Stimulated activated CD4-positive, alpha-beta T cell treated with anti-CD3 and anti-CD28 coated beads, TNF-alpha, amount 100 ng/mL, for 4 hours (primary cell): ENCODE results near the gene TGFBR1.

ENCODE experiments used
- DNase-seq, 3 experiments: peaks; one replicate each; pipeline ENCODE4 v3.0.0-alpha.2; 2020; ENCODE audit warnings: low read depth in 3 of 3

The TGFBR1 gene

GRCh38 chr9:99104459-99105151 is at the start of gene TGFBR1:
TSS of gene TGFBR1 (plus strand) at chr9:99105113. CDS start at chr9:99105206, 93 bp downstream.
- peak; percentile 84 to 91 (median 90) for DNase-seq

- DNase-seq: no peak
These were observed 49.5 kb upstream of the TGFBR1 start for GRCh38 chr9:99055384-99055783.

- DNase-seq: no peak
These were observed 48.7 kb upstream of the TGFBR1 start for GRCh38 chr9:99056186-99056585.

- no peak for DNase-seq
These were observed 47.8 kb upstream of the TGFBR1 start for GRCh38 chr9:99056886-99057664.

GRCh38 chr9:99057665-99058625 is 47.0 kb upstream of the TGFBR1 start:
- peak; percentile 14 to 33 (median 32) for DNase-seq

GRCh38 chr9:99058964-99059921 is 45.7 kb upstream of the TGFBR1 start:
- no peak for DNase-seq

- DNase-seq: no peak
These were observed 44.3 kb upstream of the TGFBR1 start for GRCh38 chr9:99060621-99061020.

GRCh38 chr9:99062549-99062948 is 42.4 kb upstream of the TGFBR1 start:
- no peak for DNase-seq

- DNase-seq: no peak
These were observed 41.4 kb upstream of the TGFBR1 start for GRCh38 chr9:99063522-99063921.

- no peak for DNase-seq
These were observed 38.3 kb upstream of the TGFBR1 start for GRCh38 chr9:99066571-99066970.

- no peak for DNase-seq
These were observed 35.8 kb upstream of the TGFBR1 start for GRCh38 chr9:99069075-99069474.

GRCh38 chr9:99069546-99069945 is 35.4 kb upstream of the TGFBR1 start:
- DNase-seq: no peak

GRCh38 chr9:99070681-99071080 is 34.2 kb upstream of the TGFBR1 start:
- no peak for DNase-seq

GRCh38 chr9:99071313-99072039 is 33.4 kb upstream of the TGFBR1 start:
- DNase-seq: no peak

- DNase-seq: no peak
These were observed 32.9 kb upstream of the TGFBR1 start for GRCh38 chr9:99072040-99072394.

- DNase-seq: no peak
These were observed 31.6 kb upstream of the TGFBR1 start for GRCh38 chr9:99073347-99073746.

- no peak for DNase-seq
These were observed 30.7 kb upstream of the TGFBR1 start for GRCh38 chr9:99073985-99074901.

GRCh38 chr9:99074902-99075245 is 30.0 kb upstream of the TGFBR1 start:
- no peak for DNase-seq

- DNase-seq: no peak
These were observed 29.5 kb upstream of the TGFBR1 start for GRCh38 chr9:99075246-99075912.
